ENCODE measurements around the gene TMEM52.

TMEM52 gene

DNA sequence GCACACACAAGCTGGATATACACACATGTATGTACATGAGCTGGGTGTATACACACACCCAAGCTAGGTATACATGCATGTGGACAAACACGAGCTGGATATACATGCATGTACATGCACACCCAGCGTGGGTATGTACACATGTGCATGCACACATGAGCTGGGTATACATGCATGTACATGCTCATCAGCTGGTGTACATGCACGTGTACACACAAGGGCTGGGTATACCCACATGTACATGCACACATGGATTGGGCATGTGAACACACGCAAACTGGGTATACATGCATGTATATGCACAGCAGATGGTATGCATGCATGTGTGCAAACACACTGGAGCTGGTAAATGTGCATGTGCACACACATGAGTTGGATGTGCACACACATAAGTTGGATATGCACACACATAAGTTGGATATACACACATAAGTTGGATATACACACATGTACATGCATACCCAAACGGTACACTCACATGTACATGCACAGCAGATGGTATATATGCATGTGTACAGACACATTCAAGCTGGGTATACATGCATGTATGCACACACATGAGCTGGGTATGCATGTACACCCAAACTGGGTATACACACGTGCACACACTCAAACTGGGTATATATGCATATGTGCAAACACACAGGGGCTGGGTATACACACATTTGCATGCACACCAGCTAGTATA is 20.7 kb downstream of the TMEM52 start:
- TF ChIP-seq, protein P1, sequence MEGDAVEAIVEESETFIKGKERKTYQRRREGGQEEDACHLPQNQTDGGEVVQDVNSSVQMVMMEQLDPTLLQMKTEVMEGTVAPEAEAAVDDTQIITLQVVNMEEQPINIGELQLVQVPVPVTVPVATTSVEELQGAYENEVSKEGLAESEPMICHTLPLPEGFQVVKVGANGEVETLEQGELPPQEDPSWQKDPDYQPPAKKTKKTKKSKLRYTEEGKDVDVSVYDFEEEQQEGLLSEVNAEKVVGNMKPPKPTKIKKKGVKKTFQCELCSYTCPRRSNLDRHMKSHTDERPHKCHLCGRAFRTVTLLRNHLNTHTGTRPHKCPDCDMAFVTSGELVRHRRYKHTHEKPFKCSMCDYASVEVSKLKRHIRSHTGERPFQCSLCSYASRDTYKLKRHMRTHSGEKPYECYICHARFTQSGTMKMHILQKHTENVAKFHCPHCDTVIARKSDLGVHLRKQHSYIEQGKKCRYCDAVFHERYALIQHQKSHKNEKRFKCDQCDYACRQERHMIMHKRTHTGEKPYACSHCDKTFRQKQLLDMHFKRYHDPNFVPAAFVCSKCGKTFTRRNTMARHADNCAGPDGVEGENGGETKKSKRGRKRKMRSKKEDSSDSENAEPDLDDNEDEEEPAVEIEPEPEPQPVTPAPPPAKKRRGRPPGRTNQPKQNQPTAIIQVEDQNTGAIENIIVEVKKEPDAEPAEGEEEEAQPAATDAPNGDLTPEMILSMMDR (IDR thresholded peaks at IDR 0.05; ENCODE audit: borderline replicate concordance, insufficient read depth, low read depth, low read length) = no peak
- no peak overlapping the region for H3K4me3 ChIP-seq (ENCODE audit: low read depth, low read length)

DNA sequence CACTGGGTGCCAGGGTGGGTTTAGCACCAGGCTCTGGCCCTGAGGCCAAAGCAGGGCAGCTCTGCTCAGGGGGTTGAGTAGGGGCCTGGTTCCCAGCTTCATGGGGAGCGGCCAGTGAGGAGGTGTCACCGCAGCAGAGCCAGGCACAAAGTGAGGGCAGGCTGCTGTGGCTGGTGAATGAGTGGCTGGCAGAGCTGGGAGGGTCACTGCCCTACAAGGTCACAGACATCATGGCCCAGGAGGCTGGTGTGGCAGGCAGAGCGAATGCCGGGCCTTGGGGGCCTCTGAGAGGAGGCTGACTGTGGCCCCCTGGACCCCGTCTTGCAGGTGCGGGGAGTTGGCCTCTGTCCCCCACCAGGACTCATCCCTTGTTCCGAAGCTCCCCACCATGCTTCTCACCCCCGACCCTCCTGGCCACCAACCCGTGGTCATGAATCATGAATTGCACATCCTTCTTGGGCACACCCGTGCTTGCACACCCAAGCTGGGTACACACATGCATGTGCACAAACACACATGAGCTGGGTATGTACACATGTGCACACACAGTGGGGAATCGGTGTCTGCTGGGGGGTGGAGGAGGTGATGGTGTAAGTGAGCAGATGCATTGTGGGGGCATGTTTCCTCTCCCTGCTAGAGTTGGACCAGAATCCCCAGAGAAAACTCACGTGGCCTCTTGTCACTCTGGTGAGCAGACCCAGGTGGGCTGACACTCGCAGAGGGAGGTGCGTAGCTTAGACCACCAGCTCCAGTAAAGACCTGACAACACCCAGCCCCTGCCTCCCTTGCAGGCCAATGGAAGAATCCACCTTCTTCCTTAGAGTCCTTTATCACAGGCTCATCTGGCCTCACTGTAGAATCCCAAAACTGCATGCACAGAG is 23.4 kb downstream of the TMEM52 start:
- TF ChIP-seq, protein P1 (IDR thresholded peaks at IDR 0.05; ENCODE audit: borderline replicate concordance, insufficient read depth, low read depth, low read length) = no peak
- H3K4me3 ChIP-seq (ENCODE audit: low read depth, low read length) = no peak overlapping the region

DNA sequence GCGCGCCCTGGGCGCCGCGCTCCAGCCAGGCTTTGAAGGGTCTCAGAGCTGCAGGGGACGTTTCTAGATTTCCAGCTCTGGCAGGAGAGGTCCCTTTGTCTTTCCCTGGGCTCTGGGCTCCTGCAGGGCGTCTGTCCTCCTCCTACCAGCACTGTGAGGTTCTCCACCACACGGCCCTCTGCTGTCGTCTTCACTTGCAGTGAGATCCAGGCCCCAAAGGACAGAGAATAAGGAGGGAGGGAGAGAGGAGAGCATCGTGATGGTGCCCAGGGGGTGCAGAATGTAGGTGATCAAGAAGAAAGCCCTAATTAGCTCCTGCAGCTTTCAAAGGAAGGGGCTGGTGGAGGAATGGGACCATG is 24.0 kb downstream of the TMEM52 start:
- TF ChIP-seq, protein P1 (IDR thresholded peaks at IDR 0.05; ENCODE audit: borderline replicate concordance, insufficient read depth, low read depth, low read length) = no peak
- no peak overlapping the region for H3K4me3 ChIP-seq (ENCODE audit: low read depth, low read length)

DNA sequence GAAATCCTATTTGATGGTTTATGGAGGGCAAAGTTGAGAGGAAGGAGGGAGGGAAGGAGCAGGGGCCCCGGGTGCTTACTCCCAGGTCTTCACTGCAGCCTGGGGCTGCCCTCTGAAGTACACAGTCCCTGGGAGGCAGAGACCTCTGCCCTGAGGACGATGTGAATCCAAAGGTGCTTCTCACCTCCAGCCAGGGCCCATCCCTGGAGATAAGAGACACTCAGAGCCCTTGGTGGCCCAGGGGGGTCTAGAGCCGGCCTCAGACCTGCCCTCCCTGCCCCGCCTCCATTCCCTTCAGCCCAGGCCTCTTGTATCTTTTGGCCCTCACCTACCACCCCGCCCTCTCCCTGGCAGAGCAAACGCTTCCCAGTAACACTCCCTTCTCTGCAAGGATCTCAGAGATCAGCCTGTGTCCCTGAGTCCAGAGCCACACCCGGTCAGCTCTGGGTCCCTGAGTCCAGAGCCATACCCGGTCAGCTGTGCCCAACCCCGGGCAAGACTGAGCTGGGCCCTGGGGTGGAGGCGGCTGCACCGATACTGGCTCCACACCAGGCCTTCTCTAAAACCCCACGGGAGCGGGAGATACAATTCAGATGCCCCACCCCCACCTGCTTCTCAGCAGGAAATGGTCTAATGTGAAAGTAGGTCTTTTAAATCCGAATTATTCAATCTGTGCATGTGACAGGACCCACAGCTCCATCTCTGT is 24.6 kb downstream of the TMEM52 start:
- TF ChIP-seq, protein P1 (IDR thresholded peaks at IDR 0.05; ENCODE audit: borderline replicate concordance, insufficient read depth, low read depth, low read length) = no peak
- no peak overlapping the region for H3K4me3 ChIP-seq (ENCODE audit: low read depth, low read length)

DNA sequence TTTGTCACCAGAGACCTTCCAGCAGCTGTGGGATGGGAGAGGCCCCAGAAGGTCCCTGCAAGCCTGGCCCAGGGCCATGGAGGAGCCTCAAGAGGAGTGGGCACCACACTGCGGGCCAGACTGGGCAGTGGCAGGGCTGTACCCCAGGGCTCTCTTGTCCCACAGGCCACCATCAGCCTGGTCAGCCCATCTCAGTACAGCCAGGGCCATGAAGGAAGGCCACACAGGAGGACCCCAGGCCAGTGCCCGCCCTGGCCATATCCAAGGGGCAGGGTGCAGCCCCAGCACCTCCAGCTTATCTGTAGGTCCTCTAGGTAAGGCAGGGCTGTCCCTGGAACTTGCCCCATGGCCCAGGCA is 25.1 kb downstream of the TMEM52 start:
- H3K4me3 ChIP-seq (ENCODE audit: low read depth, low read length) = no peak overlapping the region

DNA sequence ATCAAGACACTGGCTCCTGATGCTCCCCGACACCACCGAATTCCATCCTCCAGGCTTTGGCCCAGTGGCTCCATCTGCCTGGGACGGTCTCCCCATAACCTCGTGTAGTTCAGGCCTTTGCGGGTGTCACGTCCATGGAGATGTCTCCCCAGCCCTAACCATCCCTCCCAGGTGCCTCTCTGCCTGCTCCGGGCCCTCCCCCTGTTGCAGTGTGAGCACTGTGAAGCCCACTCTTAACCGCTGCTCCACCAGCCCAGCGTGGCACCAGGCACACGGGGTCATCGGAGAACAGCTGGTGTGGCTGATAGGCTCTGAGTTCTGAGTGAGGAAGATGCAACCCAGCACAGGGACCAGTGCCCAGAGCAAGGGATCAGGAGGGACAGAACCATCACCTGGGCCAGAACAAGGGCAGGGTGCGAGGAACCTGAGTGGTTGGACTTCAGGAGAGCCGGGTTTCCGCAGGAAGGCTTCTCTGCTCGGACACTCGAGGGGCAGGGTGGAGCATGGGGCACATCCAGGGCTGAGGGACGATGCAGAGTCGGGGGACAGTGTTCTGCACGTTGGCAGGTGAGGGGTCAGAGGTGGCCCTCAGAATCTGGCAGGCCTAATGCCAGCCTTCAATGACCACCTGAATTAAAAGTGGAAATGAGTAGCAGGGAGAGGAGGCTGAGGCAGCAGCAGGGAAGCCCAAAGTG is 25.6 kb downstream of the TMEM52 start:
- no peak overlapping the region for H3K4me3 ChIP-seq (ENCODE audit: low read depth, low read length)
- TF ChIP-seq, protein P1 (IDR thresholded peaks at IDR 0.05; ENCODE audit: borderline replicate concordance, insufficient read depth, low read depth, low read length) = no peak

More for the DNA sequence above, 25.1 kb downstream of the TMEM52 start:
- TF ChIP-seq, protein P1 (IDR thresholded peaks at IDR 0.05; ENCODE audit: borderline replicate concordance, insufficient read depth, low read depth, low read length) = no peak
